ENCODE results near the gene PCK1.

DNA sequence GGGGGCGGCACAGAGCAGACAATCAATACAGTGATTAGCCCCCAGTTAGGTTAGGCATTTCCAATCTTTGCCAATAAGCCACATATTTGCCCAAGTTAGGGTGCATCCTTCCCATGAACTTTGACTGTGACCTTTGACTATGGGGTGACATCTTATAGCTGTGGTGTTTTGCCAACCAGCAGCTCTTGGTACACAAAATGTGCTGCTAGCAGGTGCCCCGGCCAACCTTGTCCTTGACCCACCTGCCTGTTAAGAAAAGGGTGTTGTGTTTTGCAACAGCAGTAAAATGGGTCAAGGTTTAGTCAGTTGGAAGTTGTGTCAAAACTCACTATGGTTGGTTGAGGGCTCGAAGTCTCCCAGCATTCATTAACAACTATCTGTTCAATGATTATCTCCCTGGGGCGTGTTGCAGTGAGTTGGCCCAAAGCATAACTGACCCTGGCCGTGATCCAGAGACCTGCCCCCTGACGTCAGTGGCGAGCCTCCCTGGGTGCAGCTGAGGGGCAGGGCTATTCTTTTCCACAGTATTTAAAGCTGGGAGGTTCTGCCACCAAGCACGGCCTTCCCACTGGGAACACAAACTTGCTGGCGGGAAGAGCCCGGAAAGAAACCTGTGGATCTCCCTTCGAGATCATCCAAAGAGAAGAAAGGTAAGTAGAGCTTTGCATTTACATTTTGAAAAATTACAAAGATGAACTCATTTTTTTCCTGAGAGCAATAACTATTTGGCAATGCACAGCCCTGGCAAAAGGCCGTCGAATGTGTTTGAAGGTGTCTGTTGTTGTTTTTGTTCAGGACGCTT, at the start of gene PCK1:
- TF ChIP-seq EZH2 (IDR thresholded peaks at IDR 0.05; ENCODE audit: insufficient read depth, poor library complexity, severe bottlenecking) (no peak), EZH2phosphoT487 (IDR thresholded peaks at IDR 0.05; ENCODE audit: insufficient read depth, low read depth) (no peak)

Data from GM23248 (cell line).